Right lobe of liver (tissue), 6 donors: ENCODE results near the gene SHC2. TPM values are rescaled to one million over a fixed set of nuclear protein-coding genes. Genes with fewer than 3 reads are reported as not detected.
A peak's percentile ranks its signal among the peaks of the same experiment; 100 is the strongest.

Experiments used
- ATAC-seq, 4 donors: fragments of 200-7000 bp; cut with Tn5 transposase; one replicate each; pipeline ENCODE4 v1.9.1; 2020; ENCODE audit warnings: mild to moderate bottlenecking in 4 of 4, moderate library complexity in 4 of 4
- DNase-seq, 3 donors: peaks; one replicate each; pipeline ENCODE4 v3.0.0-alpha.2; 2020
- H3K27ac ChIP-seq, 3 donors: fragments of 200-600 bp; one replicate each; pipeline ENCODE4 v1.8.0; 2022
- H3K27me3 ChIP-seq, 2 donors: fragments of 200-600 bp; one replicate each; pipeline ENCODE4 v1.8.0; 2022
- H3K36me3 ChIP-seq, 4 donors: fragments of 200-600 bp; sonication (generic) in 1 of 4; one replicate each; pipeline versions ENCODE4 v1.5.1 to v1.8.0; 2017 to 2022; ENCODE audit warnings: control low read depth in 1 of 4
- H3K4me1 ChIP-seq, 4 donors: fragments of 200-600 bp; sonication (generic) in 1 of 4; one replicate each; pipeline versions ENCODE4 v1.5.1 to v1.8.0; 2017 to 2022; ENCODE audit warnings: control low read depth in 1 of 4
- H3K4me3 ChIP-seq, 3 donors: fragments of 200-600 bp; one replicate each; pipeline ENCODE4 v1.8.0; 2022
- H3K9me3 ChIP-seq, 4 donors: fragments of 200-600 bp; sonication (generic) in 1 of 4; one replicate each; pipeline versions ENCODE4 v1.5.1 to v1.8.0; 2017 to 2022; ENCODE audit warnings: control low read depth in 1 of 4
- CTCF ChIP-seq, 4 donors: fragments of 200-600 bp in 3 of 4; fragments of 450-650 bp in 1 of 4; IDR thresholded peaks; one replicate each; pipeline versions ENCODE4 v1.5.1 to v1.8.0; 2016 to 2022; ENCODE audit warnings: antibody characterized with exemption in 4 of 4, mild to moderate bottlenecking in 2 of 4
- POLR2A ChIP-seq: fragments of 450-650 bp; IDR thresholded peaks from one replicate; pipeline ENCODE4 v1.6.1; 2017; ENCODE audit warnings: antibody characterized with exemption, mild to moderate bottlenecking
- WGBS: methylation state at CpG from one replicate; pipeline ENCODE4 v1.1.6; 2018; ENCODE audit warnings: low coverage, low lambda C conversion rate; ENCODE audit not compliant: insufficient coverage; ENCODE audit errors: missing lambda C conversion rate; 5-methylcytosine and 5-hydroxymethylcytosine counted together
- intact Hi-C, 2 donors: fragments of 100-400 bp; cut with DNase I; formaldehyde crosslinking; loops; one replicate each; pipeline versions ENCODE4 v1.11.2 to v1.14.1; 2022
- total RNA-seq, 6 experiments: library from RNA; depleted of rRNA in 2 of 6; stranded (reverse); fragments of >200 nt in 2 of 6; fragmentation: NEBNext Ultra II Directional in 3 of 6; extraction: Animal tissue kit (Norgen Biotek cat#: 25700) in 3 of 6; gene quantifications; one replicate each; pipeline versions ENCODE4 v1.1.0 to v1.2.4, GENCODE V29; 2016 to 2023
- donor health status: DM: no; HTN: yes; CAD: no.
- donor health status: DM: no; HTN: no; CAD: no.
- donor health status: DM: no; HTN: no; CAD: no.
- donor health status: DM: no; HTN: yes; CAD: no.
- donor health status: DM: no; HTN: yes; CAD: no.

Gene SHC2
- total RNA-seq, 6 experiments from 2014 or later = 48.4 to 69.9 (median 59.1) TPM

- Histone ChIP-seq H3K4me3 (peak overlapping the region; percentile 96 to 100 (median 100)), H3K9me3 (no peaks in the 10 kb centered on the region), H3K27ac (peak overlapping the region; percentile 87 to 88 (median 88)), H3K27me3 (no peaks in the 10 kb centered on the region), H3K4me1 (peaks cover 0 to 10% (median 3%) of the 10 kb centered on the region in 4 donors), H3K36me3 (no peaks in the 10 kb centered on the region)
- DNase-seq = peak; percentile 98 to 100 (median 98)
- peak; percentile 84 to 88 (median 87) for ATAC-seq
- WGBS = 3% methylated on average over 29 of the region's 48 CpGs
- intact Hi-C loops = no loop called here
- TF ChIP-seq CTCF (IDR thresholded peaks at IDR 0.05) = peak; percentile 97 to 98 (median 98)
- peak; percentile 25 for TF ChIP-seq POLR2A
Observed at GRCh38 chr19:506404-507285, 45.8 kb upstream of the SHC2 start.

GRCh38 chr19:504616-505015 lies 43.8 kb upstream of the SHC2 start:
- intact Hi-C loops = no loop called here
- Histone ChIP-seq H3K9me3 (no peaks in the 10 kb centered on the region), H3K27me3 (no peaks in the 10 kb centered on the region), H3K4me1 (peaks cover 0 to 10% (median 3%) of the 10 kb centered on the region in 4 donors), H3K4me3 (no peak overlapping the region), H3K27ac (no peak overlapping the region), H3K36me3 (no peaks in the 10 kb centered on the region)
- 78% methylated on average over 2 of the region's 14 CpGs for WGBS
- TF ChIP-seq POLR2A = no peak
- no peak for TF ChIP-seq CTCF (IDR thresholded peaks at IDR 0.05)
- ATAC-seq (no peak), DNase-seq (no peak)

GRCh38 chr19:501646-502045 lies 40.8 kb upstream of the SHC2 start:
- H3K4me3 ChIP-seq = no peak overlapping the region
- no peak for TF ChIP-seq CTCF (IDR thresholded peaks at IDR 0.05)
- no peak for TF ChIP-seq POLR2A
- no peak for ATAC-seq
- peaks cover 0 to 5% (median 0%) of the 10 kb centered on the region in 4 donors for H3K4me1 ChIP-seq
- H3K36me3 ChIP-seq = no peaks in the 10 kb centered on the region
- no peak for DNase-seq
- H3K9me3 ChIP-seq = no peaks in the 10 kb centered on the region
- no peak overlapping the region for H3K27ac ChIP-seq
- intact Hi-C loops = no loop called here
- no peaks in the 10 kb centered on the region for H3K27me3 ChIP-seq
- WGBS = 100% methylated on average over 1 of the region's 17 CpGs

GRCh38 chr19:498977-499623 lies 38.3 kb upstream of the SHC2 start:
- WGBS = 64% methylated on average over 20 of the region's 31 CpGs
- no peaks in the 10 kb centered on the region for H3K27me3 ChIP-seq
- no peak for ATAC-seq
- no peaks in the 10 kb centered on the region for H3K36me3 ChIP-seq
- H3K9me3 ChIP-seq = no peaks in the 10 kb centered on the region
- H3K27ac ChIP-seq = no peak overlapping the region
- H3K4me1 ChIP-seq = no peaks in the 10 kb centered on the region
- intact Hi-C loops = no loop called here
- no peak overlapping the region for H3K4me3 ChIP-seq
- TF ChIP-seq CTCF (IDR thresholded peaks at IDR 0.05) (no peak), POLR2A (no peak)
- DNase-seq = no peak
